HepG2 (cell line): ENCODE data around the gene RGS2. TPM values are rescaled to one million over a fixed set of nuclear protein-coding genes. Genes with fewer than 3 reads are reported as not detected.
A peak's percentile ranks its signal among the peaks of the same experiment; 100 is the strongest.

Source experiments
- ARNT2 ChIP-seq: sonication (generic); formaldehyde crosslinking; IDR thresholded peaks from 2 replicates; pipeline ENCODE4 v1.8.0; 2022; ENCODE audit warnings: mild to moderate bottlenecking, low read depth, missing genetic modification reagents, moderate library complexity
- CEBPB ChIP-seq: IDR thresholded peaks from 2 replicates; pipeline ENCODE4 v1.6.1; 2011; ENCODE audit warnings: low read depth, low read length, improper control_type of control experiment, borderline replicate concordance
- ELF3 ChIP-seq: IDR thresholded peaks from 2 replicates; pipeline ENCODE4 v1.6.1; 2016; ENCODE audit warnings: missing genetic modification reagents, missing compliant biosample characterization
- FOXA3 ChIP-seq: IDR thresholded peaks from 2 replicates; pipeline ENCODE4 v1.6.1; 2016; ENCODE audit warnings: missing genetic modification reagents, missing compliant biosample characterization
- KLF13 ChIP-seq: sonication (generic); formaldehyde crosslinking; IDR thresholded peaks from 2 replicates; pipeline ENCODE4 v1.4.0; 2020; ENCODE audit warnings: mild to moderate bottlenecking, missing genetic modification reagents
- MTF1 ChIP-seq: sonication (generic); formaldehyde crosslinking; IDR thresholded peaks from 2 replicates; pipeline ENCODE4 v1.5.0; 2020; ENCODE audit warnings: missing genetic modification reagents
- NFYB ChIP-seq: sonication (generic); formaldehyde crosslinking; IDR thresholded peaks from 2 replicates; pipeline ENCODE4 v1.4.0; 2020; ENCODE audit warnings: missing genetic modification reagents
- ZFP62 ChIP-seq: sonication (generic); formaldehyde crosslinking; IDR thresholded peaks from 2 replicates; pipeline ENCODE4 v1.4.0; 2020; ENCODE audit warnings: missing genetic modification reagents
- ZKSCAN8 ChIP-seq: IDR thresholded peaks from 2 replicates; pipeline ENCODE4 v1.6.1; 2016; ENCODE audit warnings: borderline replicate concordance, missing genetic modification reagents, missing compliant biosample characterization
- ZMYM2 ChIP-seq: sonication (generic); formaldehyde crosslinking; IDR thresholded peaks from 2 replicates; pipeline ENCODE4 v1.8.0; 2022; ENCODE audit warnings: mild to moderate bottlenecking, missing genetic modification reagents
- ZNF598 ChIP-seq: sonication (generic); formaldehyde crosslinking; IDR thresholded peaks from 2 replicates; pipeline ENCODE4 v1.5.1; 2020; ENCODE audit warnings: mild to moderate bottlenecking, missing genetic modification reagents, borderline replicate concordance
- ZNF746 ChIP-seq: sonication (generic); formaldehyde crosslinking; IDR thresholded peaks from 2 replicates; pipeline ENCODE4 v1.8.0; 2022; ENCODE audit warnings: mild to moderate bottlenecking, missing genetic modification reagents
- ZNF766 ChIP-seq: sonication (generic); formaldehyde crosslinking; IDR thresholded peaks from 2 replicates; pipeline ENCODE4 v1.5.0; 2020; ENCODE audit warnings: missing genetic modification reagents, borderline replicate concordance
- ZNF891 ChIP-seq: sonication (generic); formaldehyde crosslinking; IDR thresholded peaks from 2 replicates; pipeline ENCODE4 v1.5.0; 2020; ENCODE audit warnings: mild to moderate bottlenecking, missing genetic modification reagents
- polyA plus RNA-seq, 8 experiments: library from polyadenylated mRNA; depleted of rRNA in 3 of 8; stranded (reverse) in 7 of 8; unstranded in 1 of 8; fragments of >200 nt; fragmentation: Illumina TruSeq in 4 of 8; extraction: Trizol in 4 of 8; gene quantifications; 2 replicates each; pipeline versions ENCODE4 v1.2.1 to v1.2.3, GENCODE V29; 2011 to 2016; ENCODE audit warnings: low read depth in 4 of 8, missing spikeins in 1 of 8, mixed read lengths in 1 of 8; ENCODE audit not compliant: insufficient read depth in 1 of 8
- total RNA-seq, 5 experiments: library from RNA; depleted of rRNA; stranded (reverse); fragments of >200 nt; fragmentation: Illumina TruSeq; extraction: Trizol; gene quantifications; 2 replicates each; pipeline ENCODE4 v1.2.3, GENCODE V29; 2016; ENCODE audit warnings: low read depth in 1 of 5
- TF ChIP-seq, protein P1 (sequence below): sonication (generic); formaldehyde crosslinking; IDR thresholded peaks from 2 replicates; pipeline ENCODE4 v1.4.0; 2020; ENCODE audit warnings: missing genetic modification reagents, low read depth, mild to moderate bottlenecking, borderline replicate concordance
- TF ChIP-seq, protein P2 (sequence below): fragments of 450-650 bp; IDR thresholded peaks from 2 replicates; pipeline ENCODE4 v1.6.1; 2017
- TF ChIP-seq, protein P3 (sequence below): sonication (generic); formaldehyde crosslinking; IDR thresholded peaks from 2 replicates; pipeline ENCODE4 v1.8.0; 2023; ENCODE audit warnings: mild to moderate bottlenecking, missing genetic modification reagents
- TF ChIP-seq, protein P4 (sequence below): sonication (generic); formaldehyde crosslinking; IDR thresholded peaks from 2 replicates; pipeline ENCODE4 v1.5.0; 2020; ENCODE audit warnings: missing genetic modification reagents
- TF ChIP-seq, protein P5 (sequence below): sonication (generic); formaldehyde crosslinking; IDR thresholded peaks from one replicate; pipeline ENCODE4 v1.5.1; 2020; ENCODE audit warnings: mild to moderate bottlenecking, missing genetic modification reagents; ENCODE audit errors: not compliant biosample characterization

Gene RGS2
- total and polyA plus RNA-seq, 2 of the 13 experiments (the other 11 are each of a cell fraction or from before 2014, with no cell fraction given) = 0.64 to 1.4 TPM

DNA sequence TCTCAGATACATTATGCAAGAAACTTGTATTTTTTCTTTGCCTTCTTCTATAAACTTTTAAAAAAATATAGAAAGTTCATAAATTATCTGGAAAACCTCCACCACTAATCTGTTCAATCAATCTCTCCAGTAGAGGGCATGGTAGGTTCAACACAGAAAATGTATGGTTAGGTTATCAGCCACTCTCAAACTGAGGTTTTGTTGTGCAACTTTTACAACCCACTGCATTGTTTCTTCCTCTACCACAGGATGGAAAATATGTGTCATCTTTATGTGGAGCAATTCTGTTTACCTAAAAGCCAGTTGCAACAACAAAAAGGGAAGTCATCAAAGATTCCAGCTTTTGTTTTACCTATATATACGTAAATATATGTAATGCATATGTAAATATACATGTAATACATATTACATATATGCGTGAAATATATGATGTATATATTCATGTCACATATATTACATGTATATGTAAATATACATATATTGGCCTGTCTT, 3.0 kb upstream of the RGS2 start (continued):
- TF ChIP-seq, protein P1, sequence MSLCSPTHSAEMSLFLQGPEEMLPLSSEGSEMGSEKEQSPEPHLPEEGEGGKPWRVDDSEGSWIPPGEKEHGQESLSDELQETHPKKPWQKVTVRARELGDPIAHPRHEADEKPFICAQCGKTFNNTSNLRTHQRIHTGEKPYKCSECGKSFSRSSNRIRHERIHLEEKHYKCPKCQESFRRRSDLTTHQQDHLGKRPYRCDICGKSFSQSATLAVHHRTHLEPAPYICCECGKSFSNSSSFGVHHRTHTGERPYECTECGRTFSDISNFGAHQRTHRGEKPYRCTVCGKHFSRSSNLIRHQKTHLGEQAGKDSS = no peak
- TF ChIP-seq ZFP62 (CRISPR knock-in tag) = no peak
- TF ChIP-seq ARNT2 (CRISPR knock-in tag) = no peak
- TF ChIP-seq NFYB = no peak
- no peak for TF ChIP-seq ZNF891 (CRISPR knock-in tag)
- peak; percentile 93 for TF ChIP-seq CEBPB
- TF ChIP-seq ELF3 (CRISPR knock-in tag) = 0 out of 2 replicates have a peak, but pooled peaks have one; percentile 20
- TF ChIP-seq ZMYM2 = no peak
- TF ChIP-seq MTF1 (CRISPR knock-in tag) = no peak
- TF ChIP-seq, protein P2, sequence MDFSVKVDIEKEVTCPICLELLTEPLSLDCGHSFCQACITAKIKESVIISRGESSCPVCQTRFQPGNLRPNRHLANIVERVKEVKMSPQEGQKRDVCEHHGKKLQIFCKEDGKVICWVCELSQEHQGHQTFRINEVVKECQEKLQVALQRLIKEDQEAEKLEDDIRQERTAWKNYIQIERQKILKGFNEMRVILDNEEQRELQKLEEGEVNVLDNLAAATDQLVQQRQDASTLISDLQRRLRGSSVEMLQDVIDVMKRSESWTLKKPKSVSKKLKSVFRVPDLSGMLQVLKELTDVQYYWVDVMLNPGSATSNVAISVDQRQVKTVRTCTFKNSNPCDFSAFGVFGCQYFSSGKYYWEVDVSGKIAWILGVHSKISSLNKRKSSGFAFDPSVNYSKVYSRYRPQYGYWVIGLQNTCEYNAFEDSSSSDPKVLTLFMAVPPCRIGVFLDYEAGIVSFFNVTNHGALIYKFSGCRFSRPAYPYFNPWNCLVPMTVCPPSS = no peak
- TF ChIP-seq KLF13 (CRISPR knock-in tag) = no peak
- TF ChIP-seq ZNF598 (CRISPR knock-in tag) = no peak
- TF ChIP-seq, protein P3, sequence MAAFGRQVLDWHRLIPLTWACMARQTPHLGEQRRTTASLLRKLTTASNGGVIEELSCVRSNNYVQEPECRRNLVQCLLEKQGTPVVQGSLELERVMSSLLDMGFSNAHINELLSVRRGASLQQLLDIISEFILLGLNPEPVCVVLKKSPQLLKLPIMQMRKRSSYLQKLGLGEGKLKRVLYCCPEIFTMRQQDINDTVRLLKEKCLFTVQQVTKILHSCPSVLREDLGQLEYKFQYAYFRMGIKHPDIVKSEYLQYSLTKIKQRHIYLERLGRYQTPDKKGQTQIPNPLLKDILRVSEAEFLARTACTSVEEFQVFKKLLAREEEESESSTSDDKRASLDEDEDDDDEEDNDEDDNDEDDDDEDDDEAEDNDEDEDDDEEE (CRISPR knock-in tag) = no peak
- TF ChIP-seq, protein P4, sequence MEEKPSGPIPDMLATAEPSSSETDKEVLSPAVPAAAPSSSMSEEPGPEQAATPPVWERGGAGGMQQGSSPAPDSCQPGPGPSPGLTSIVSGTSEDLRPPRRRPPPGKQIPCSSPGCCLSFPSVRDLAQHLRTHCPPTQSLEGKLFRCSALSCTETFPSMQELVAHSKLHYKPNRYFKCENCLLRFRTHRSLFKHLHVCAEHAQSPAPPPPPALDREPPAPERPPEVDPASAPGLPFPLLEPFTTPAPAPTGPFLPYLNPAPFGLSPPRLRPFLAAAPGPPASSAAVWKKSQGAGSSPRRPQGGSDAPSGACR = no peak
- TF ChIP-seq, protein P5, sequence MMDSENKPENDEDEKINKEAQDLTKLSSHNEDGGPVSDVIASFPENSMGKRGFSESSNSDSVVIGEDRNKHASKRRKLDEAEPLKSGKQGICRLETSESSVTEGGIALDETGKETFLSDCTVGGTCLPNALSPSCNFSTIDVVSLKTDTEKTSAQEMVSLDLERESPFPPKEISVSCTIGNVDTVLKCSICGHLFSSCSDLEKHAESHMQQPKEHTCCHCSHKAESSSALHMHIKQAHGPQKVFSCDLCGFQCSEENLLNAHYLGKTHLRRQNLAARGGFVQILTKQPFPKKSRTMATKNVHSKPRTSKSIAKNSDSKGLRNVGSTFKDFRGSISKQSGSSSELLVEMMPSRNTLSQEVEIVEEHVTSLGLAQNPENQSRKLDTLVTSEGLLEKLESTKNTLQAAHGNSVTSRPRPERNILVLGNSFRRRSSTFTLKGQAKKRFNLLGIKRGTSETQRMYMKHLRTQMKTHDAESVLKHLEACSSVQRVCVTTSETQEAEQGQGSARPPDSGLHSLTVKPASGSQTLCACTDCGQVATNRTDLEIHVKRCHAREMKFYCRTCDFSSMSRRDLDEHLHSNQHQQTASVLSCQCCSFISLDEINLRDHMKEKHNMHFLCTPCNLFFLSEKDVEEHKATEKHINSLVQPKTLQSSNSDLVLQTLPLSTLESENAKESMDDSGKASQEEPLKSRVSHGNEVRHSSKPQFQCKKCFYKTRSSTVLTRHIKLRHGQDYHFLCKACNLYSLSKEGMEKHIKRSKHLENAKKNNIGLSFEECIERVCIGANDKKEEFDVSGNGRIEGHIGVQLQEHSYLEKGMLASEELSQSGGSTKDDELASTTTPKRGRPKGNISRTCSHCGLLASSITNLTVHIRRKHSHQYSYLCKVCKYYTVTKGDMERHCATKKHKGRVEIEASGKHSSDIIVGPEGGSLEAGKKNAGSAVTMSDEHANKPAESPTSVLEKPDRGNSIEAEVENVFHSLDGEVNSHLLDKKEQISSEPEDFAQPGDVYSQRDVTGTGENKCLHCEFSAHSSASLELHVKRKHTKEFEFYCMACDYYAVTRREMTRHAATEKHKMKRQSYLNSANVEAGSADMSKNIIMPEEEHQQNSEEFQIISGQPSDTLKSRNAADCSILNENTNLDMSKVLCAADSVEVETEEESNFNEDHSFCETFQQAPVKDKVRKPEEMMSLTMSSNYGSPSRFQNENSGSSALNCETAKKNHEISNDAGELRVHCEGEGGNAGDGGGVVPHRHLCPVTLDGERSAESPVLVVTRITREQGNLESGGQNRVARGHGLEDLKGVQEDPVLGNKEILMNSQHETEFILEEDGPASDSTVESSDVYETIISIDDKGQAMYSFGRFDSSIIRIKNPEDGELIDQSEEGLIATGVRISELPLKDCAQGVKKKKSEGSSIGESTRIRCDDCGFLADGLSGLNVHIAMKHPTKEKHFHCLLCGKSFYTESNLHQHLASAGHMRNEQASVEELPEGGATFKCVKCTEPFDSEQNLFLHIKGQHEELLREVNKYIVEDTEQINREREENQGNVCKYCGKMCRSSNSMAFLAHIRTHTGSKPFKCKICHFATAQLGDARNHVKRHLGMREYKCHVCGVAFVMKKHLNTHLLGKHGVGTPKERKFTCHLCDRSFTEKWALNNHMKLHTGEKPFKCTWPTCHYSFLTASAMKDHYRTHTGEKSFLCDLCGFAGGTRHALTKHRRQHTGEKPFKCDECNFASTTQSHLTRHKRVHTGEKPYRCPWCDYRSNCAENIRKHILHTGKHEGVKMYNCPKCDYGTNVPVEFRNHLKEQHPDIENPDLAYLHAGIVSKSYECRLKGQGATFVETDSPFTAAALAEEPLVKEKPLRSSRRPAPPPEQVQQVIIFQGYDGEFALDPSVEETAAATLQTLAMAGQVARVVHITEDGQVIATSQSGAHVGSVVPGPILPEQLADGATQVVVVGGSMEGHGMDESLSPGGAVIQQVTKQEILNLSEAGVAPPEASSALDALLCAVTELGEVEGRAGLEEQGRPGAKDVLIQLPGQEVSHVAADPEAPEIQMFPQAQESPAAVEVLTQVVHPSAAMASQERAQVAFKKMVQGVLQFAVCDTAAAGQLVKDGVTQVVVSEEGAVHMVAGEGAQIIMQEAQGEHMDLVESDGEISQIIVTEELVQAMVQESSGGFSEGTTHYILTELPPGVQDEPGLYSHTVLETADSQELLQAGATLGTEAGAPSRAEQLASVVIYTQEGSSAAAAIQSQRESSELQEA = no peak
- TF ChIP-seq ZNF746 (CRISPR knock-in tag) = no peak
- TF ChIP-seq ZKSCAN8 (CRISPR knock-in tag) = no peak
- peak; percentile 62; the same call in 1 of the 2 replicates for TF ChIP-seq FOXA3
- TF ChIP-seq ZNF766 (CRISPR knock-in tag) = no peak
